ENCODE measurements around the gene CFAP73.

CFAP73 gene

GRCh38 chr12:113158439-113159203 is 9.1 kb downstream of the CFAP73 start:
- no peak for DNase-seq (ENCODE audit: low read depth)
- H3K4me3 ChIP-seq (ENCODE audit: low read depth, low read length) = no peak overlapping the region

- H3K4me3 ChIP-seq (ENCODE audit: low read depth, low read length) = no peak overlapping the region
- no peak for DNase-seq (ENCODE audit: low read depth)
Measured at GRCh38 chr12:113159937-113160336, 10.4 kb downstream of the CFAP73 start.

- no peak for DNase-seq (ENCODE audit: low read depth)
- no peak overlapping the region for H3K4me3 ChIP-seq (ENCODE audit: low read depth, low read length)
Measured at GRCh38 chr12:113161415-113162016, 12.0 kb downstream of the CFAP73 start.

GRCh38 chr12:113162102-113163029 is 12.8 kb downstream of the CFAP73 start:
- H3K4me3 ChIP-seq (ENCODE audit: low read depth, low read length) = no peak overlapping the region
- DNase-seq (ENCODE audit: low read depth) = no peak

GRCh38 chr12:113163030-113163360 is 13.5 kb downstream of the CFAP73 start:
- H3K4me3 ChIP-seq (ENCODE audit: low read depth, low read length) = no peak overlapping the region
- DNase-seq (ENCODE audit: low read depth) = no peak

GRCh38 chr12:113164014-113164413 is 14.5 kb downstream of the CFAP73 start:
- H3K4me3 ChIP-seq (ENCODE audit: low read depth, low read length) = no peak overlapping the region
- no peak for DNase-seq (ENCODE audit: low read depth)

GRCh38 chr12:113165521-113166450 is 16.3 kb downstream of the CFAP73 start:
- no peak for DNase-seq (ENCODE audit: low read depth)
- no peak overlapping the region for H3K4me3 ChIP-seq (ENCODE audit: low read depth, low read length)

GRCh38 chr12:113167868-113168267 is 18.3 kb downstream of the CFAP73 start:
- DNase-seq (ENCODE audit: low read depth) = no peak
- H3K4me3 ChIP-seq (ENCODE audit: low read depth, low read length) = no peak overlapping the region

GRCh38 chr12:113169697-113170096 is 20.2 kb downstream of the CFAP73 start:
- no peak overlapping the region for H3K4me3 ChIP-seq (ENCODE audit: low read depth, low read length)
- DNase-seq (ENCODE audit: low read depth) = no peak

- no peak overlapping the region for H3K4me3 ChIP-seq (ENCODE audit: low read depth, low read length)
- DNase-seq (ENCODE audit: low read depth) = no peak
Measured at GRCh38 chr12:113170457-113170856, 20.9 kb downstream of the CFAP73 start.

GRCh38 chr12:113170926-113171325 is 21.4 kb downstream of the CFAP73 start:
- DNase-seq (ENCODE audit: low read depth) = no peak
- no peak overlapping the region for H3K4me3 ChIP-seq (ENCODE audit: low read depth, low read length)

GRCh38 chr12:113171543-113171942 is 22.0 kb downstream of the CFAP73 start:
- no peak for DNase-seq (ENCODE audit: low read depth)

GRCh38 chr12:113172185-113172584 is 22.7 kb downstream of the CFAP73 start:
- no peak overlapping the region for H3K4me3 ChIP-seq (ENCODE audit: low read depth, low read length)
- DNase-seq (ENCODE audit: low read depth) = no peak

More at GRCh38 chr12:113171543-113171942, 22.0 kb downstream of the CFAP73 start:
- no peak overlapping the region for H3K4me3 ChIP-seq (ENCODE audit: low read depth, low read length)

- DNase-seq (ENCODE audit: low read depth) = no peak
- H3K4me3 ChIP-seq (ENCODE audit: low read depth, low read length) = no peak overlapping the region
Measured at GRCh38 chr12:113173081-113173698, 23.7 kb downstream of the CFAP73 start.

- DNase-seq (ENCODE audit: low read depth) = no peak
Measured at GRCh38 chr12:113174461-113175384, 25.2 kb downstream of the CFAP73 start.

GRCh38 chr12:113179023-113179422 is 29.5 kb downstream of the CFAP73 start:
- no peak for DNase-seq (ENCODE audit: low read depth)
- H3K4me3 ChIP-seq (ENCODE audit: low read depth, low read length) = no peak overlapping the region

More at GRCh38 chr12:113174461-113175384, 25.2 kb downstream of the CFAP73 start:
- H3K4me3 ChIP-seq (ENCODE audit: low read depth, low read length) = no peak overlapping the region

- DNase-seq (ENCODE audit: low read depth) = no peak
Measured at GRCh38 chr12:113180333-113180732, 30.8 kb downstream of the CFAP73 start.

GRCh38 chr12:113181975-113182374 is 32.5 kb downstream of the CFAP73 start:
- H3K4me3 ChIP-seq (ENCODE audit: low read depth, low read length) = no peak overlapping the region
- DNase-seq (ENCODE audit: low read depth) = no peak

More at GRCh38 chr12:113180333-113180732, 30.8 kb downstream of the CFAP73 start:
- H3K4me3 ChIP-seq (ENCODE audit: low read depth, low read length) = no peak overlapping the region

Measured in skeletal muscle cell (primary cell).